ENCODE results near the gene VPS37D.
"Not testable (repeated sequence)": the region's sequence is repeated elsewhere in the genome, so short reads cannot be mapped to it uniquely, and the experiment has no call there.

The VPS37D gene

DNA sequence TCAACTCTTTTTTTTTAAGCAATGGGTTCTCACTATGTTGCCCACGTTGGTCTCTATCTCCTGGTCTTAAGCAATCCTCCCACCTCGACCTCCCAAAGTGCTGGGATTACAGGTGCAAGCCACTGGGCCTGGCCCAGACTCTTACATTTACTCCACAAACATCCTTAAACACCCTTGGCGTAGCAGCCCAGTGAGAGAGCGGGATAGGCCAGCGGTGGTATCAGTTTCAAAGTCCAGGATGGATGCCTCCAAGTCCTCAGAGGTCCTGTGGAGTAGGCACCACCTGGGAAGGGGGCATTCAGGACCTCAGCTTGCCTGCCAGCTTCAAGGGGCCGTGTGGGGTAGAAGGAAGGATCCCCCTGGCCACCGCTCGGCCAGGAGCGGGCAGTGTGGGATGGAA, 18.1 kb upstream of the VPS37D start:
- H3K36me3 ChIP-seq (ENCODE audit: control insufficient read depth, insufficient read depth, low read length), result no peaks in the 10 kb centered on the region
- no peaks in the 10 kb centered on the region for H3K79me2 ChIP-seq
- no peak overlapping the region for H2AFZ ChIP-seq
- no peak overlapping the region for H3K27ac ChIP-seq
- no peaks in the 10 kb centered on the region for H3K27me3 ChIP-seq (ENCODE audit: control insufficient read depth, insufficient read depth, low read length)
- H3K9ac ChIP-seq, result no peak overlapping the region
- no peak overlapping the region for H3K4me3 ChIP-seq (ENCODE audit: low read depth, low read length)
- TF ChIP-seq, protein P1, sequence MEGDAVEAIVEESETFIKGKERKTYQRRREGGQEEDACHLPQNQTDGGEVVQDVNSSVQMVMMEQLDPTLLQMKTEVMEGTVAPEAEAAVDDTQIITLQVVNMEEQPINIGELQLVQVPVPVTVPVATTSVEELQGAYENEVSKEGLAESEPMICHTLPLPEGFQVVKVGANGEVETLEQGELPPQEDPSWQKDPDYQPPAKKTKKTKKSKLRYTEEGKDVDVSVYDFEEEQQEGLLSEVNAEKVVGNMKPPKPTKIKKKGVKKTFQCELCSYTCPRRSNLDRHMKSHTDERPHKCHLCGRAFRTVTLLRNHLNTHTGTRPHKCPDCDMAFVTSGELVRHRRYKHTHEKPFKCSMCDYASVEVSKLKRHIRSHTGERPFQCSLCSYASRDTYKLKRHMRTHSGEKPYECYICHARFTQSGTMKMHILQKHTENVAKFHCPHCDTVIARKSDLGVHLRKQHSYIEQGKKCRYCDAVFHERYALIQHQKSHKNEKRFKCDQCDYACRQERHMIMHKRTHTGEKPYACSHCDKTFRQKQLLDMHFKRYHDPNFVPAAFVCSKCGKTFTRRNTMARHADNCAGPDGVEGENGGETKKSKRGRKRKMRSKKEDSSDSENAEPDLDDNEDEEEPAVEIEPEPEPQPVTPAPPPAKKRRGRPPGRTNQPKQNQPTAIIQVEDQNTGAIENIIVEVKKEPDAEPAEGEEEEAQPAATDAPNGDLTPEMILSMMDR (IDR thresholded peaks at IDR 0.05), result no peak
- no peaks in the 10 kb centered on the region for H3K4me1 ChIP-seq
- H3K9me3 ChIP-seq (ENCODE audit: control insufficient read depth, low read length), result no peaks in the 10 kb centered on the region
- no peak overlapping the region for H3K4me2 ChIP-seq (ENCODE audit: low read length)

DNA sequence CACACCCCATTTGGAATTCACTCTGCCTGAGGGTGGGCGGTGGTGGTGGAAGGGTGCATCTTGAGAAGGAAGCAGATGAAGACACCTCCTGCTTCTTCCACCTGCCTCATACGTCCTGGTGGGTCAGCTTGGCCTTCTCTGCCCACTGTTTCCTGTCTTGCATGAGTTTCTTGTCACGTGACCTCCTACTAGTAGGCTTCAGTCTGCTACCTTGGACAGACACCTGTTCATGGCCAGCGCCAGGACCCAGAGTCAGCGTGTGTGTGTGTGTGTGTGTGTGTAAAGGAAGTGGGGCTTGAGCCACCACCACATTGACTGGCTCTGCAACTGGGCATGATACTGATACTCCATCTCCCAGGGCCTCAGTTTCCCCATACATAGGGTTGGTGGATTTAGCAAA, 17.1 kb upstream of the VPS37D start:
- Histone ChIP-seq H3K36me3 (ENCODE audit: control insufficient read depth, insufficient read depth, low read length) (no peaks in the 10 kb centered on the region), H3K79me2 (no peaks in the 10 kb centered on the region), H2AFZ (no peak overlapping the region), H3K9me3 (ENCODE audit: control insufficient read depth, low read length) (no peaks in the 10 kb centered on the region), H3K9ac (no peak overlapping the region), H3K4me1 (no peaks in the 10 kb centered on the region), H3K4me2 (ENCODE audit: low read length) (no peak overlapping the region), H3K27me3 (ENCODE audit: control insufficient read depth, insufficient read depth, low read length) (no peaks in the 10 kb centered on the region), H3K4me3 (ENCODE audit: low read depth, low read length) (no peak overlapping the region), H3K27ac (no peak overlapping the region)
- TF ChIP-seq, protein P1 (IDR thresholded peaks at IDR 0.05), result no peak

DNA sequence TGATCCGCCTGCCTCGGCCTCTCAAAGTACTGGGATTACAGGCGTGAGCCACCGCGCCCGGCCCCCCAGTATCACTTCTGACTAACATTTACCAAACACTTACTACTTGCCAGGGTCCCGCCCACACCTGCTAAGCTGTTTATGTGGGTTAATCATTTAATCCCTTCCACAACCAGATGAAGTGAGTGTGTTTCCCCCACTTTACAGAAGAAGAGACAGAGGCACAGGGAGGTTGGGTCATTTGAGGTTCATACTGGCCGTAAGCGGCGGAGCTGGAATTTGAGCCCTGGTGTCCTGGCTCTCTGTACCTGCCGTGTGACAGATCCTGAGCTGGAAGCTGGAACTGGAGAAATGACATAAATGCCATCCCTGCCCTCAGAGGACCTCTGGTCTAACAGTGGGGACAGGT, 15.1 kb upstream of the VPS37D start:
- Histone ChIP-seq H3K36me3 (ENCODE audit: control insufficient read depth, insufficient read depth, low read length) (no peaks in the 10 kb centered on the region), H3K9me3 (ENCODE audit: control insufficient read depth, low read length) (no peaks in the 10 kb centered on the region), H3K4me2 (ENCODE audit: low read length) (no peak overlapping the region), H3K4me1 (no peaks in the 10 kb centered on the region), H3K9ac (no peak overlapping the region), H3K79me2 (no peaks in the 10 kb centered on the region), H2AFZ (no peak overlapping the region), H3K27ac (no peak overlapping the region), H3K4me3 (ENCODE audit: low read depth, low read length) (no peak overlapping the region), H3K27me3 (ENCODE audit: control insufficient read depth, insufficient read depth, low read length) (no peaks in the 10 kb centered on the region)
- TF ChIP-seq, protein P1 (IDR thresholded peaks at IDR 0.05), result no peak

DNA sequence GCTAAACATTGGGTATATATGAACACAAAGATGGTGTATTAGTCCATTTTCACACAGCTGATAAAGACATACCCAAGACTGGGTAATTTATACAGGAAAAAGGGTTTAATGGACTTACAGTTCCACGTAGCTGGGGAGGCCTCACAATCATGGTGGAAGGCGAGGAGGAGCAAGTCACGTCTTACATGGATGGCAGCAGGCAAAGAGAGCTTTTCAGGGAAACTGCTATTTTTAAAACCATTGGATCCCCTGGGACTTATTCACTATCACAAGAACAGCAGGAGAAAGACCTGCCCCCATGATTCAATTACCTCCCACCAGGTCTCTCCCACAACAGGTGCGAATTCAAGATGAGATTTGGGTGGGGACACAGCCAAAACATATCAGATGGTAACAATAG, 12.3 kb upstream of the VPS37D start:
- not testable (repeated sequence) for H3K9ac ChIP-seq; H2AFZ ChIP-seq; H3K4me2 ChIP-seq (ENCODE audit: low read length); H3K4me1 ChIP-seq; H3K27ac ChIP-seq; H3K4me3 ChIP-seq (ENCODE audit: low read depth, low read length); H3K36me3 ChIP-seq (ENCODE audit: control insufficient read depth, insufficient read depth, low read length); H3K27me3 ChIP-seq (ENCODE audit: control insufficient read depth, insufficient read depth, low read length); H3K79me2 ChIP-seq; H3K9me3 ChIP-seq (ENCODE audit: control insufficient read depth, low read length)

DNA sequence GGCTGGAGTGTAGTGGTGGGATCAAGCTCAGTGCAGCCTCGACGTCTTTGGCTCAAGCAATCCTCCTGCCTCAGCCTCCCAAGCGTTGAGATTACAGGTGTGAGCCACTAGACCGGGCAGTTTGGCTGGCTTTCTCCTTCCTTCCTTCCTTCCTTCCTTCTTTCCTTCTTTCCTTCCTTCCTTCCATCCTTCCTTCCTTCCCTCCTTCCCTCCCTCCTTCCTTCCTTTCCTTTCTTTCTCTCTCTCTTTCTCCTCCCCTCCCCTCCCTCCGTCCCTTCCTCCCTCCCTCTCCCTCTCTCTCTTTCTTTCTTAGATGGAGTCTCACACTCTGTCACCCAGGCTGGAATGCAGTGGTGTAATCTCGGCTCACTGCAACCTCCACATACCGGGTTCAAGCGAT, 7.6 kb upstream of the VPS37D start:
- Histone ChIP-seq H2AFZ (no peak overlapping the region), H3K9ac (no peak overlapping the region), H3K4me1 (no peaks in the 10 kb centered on the region), H3K79me2 (no peaks in the 10 kb centered on the region), H3K9me3 (ENCODE audit: control insufficient read depth, low read length) (no peaks in the 10 kb centered on the region), H3K4me2 (ENCODE audit: low read length) (no peak overlapping the region), H3K4me3 (ENCODE audit: low read depth, low read length) (no peak overlapping the region), H3K27ac (no peak overlapping the region), H3K27me3 (ENCODE audit: control insufficient read depth, insufficient read depth, low read length) (no peaks in the 10 kb centered on the region), H3K36me3 (ENCODE audit: control insufficient read depth, insufficient read depth, low read length) (no peaks in the 10 kb centered on the region)
- TF ChIP-seq, protein P1 (IDR thresholded peaks at IDR 0.05), result no peak

DNA sequence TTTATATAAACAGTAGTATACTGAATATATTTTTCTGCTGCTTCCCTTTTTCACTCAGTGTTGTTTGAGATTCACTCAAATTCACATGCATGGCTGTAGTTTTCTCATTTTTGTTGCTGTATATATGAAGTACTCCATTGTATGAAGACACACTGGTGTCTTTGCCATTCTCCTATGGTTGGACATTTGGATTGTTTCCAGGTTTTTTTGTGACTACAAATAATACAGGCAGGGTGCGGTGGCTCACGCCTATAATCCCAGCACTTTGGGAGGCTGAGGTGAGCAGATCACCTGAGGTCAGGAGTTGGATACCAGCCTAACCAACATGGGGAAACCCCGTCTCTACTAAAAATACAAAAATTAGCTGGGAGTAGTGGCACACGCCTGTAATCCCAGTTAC, 7.0 kb upstream of the VPS37D start:
- not testable (repeated sequence) for H3K27me3 ChIP-seq (ENCODE audit: control insufficient read depth, insufficient read depth, low read length); H3K4me3 ChIP-seq (ENCODE audit: low read depth, low read length); H3K36me3 ChIP-seq (ENCODE audit: control insufficient read depth, insufficient read depth, low read length); H3K4me2 ChIP-seq (ENCODE audit: low read length); H3K27ac ChIP-seq; H3K4me1 ChIP-seq; H3K79me2 ChIP-seq; H3K9me3 ChIP-seq (ENCODE audit: control insufficient read depth, low read length); H3K9ac ChIP-seq; H2AFZ ChIP-seq
